Suprapubic skin (tissue), 3 donors: ENCODE results near the gene LHFPL3.

ENCODE experiments used
- CTCF ChIP-seq, 2 donors: fragments of 200-600 bp in 1 of 2; fragments of 450-650 bp in 1 of 2; sonication (generic) in 1 of 2; IDR thresholded peaks; one replicate each; pipeline ENCODE4 v1.5.1; 2016 to 2019; ENCODE audit warnings: antibody characterized with exemption in 2 of 2, mild to moderate bottlenecking in 1 of 2, moderate library complexity in 1 of 2
- POLR2A ChIP-seq, 2 donors: fragments of 450-650 bp; IDR thresholded peaks; one replicate each; pipeline ENCODE4 v1.6.1; 2017; ENCODE audit warnings: antibody characterized with exemption in 2 of 2, mild to moderate bottlenecking in 2 of 2, moderate library complexity in 2 of 2

GRCh38 chr7:104890216-104890615, 561.8 kb downstream of the LHFPL3 start:
- TF ChIP-seq POLR2A (IDR thresholded peaks at IDR 0.05) (no peak), CTCF (IDR thresholded peaks at IDR 0.05) (no peak)
